H1 (cell line): ENCODE measurements around the gene OR6N2. TPM values are rescaled to one million over a fixed set of nuclear protein-coding genes. Genes with fewer than 3 reads are reported as not detected.

ENCODE experiments used
- EZH2 ChIP-seq: fragments of 200-600 bp; sonication (generic); IDR thresholded peaks from 2 replicates; pipeline ENCODE4 v1.7.1; 2012; ENCODE audit warnings: low read depth, mild to moderate bottlenecking, moderate library complexity, low read length, inconsistent platforms; ENCODE audit not compliant: severe bottlenecking
- RBBP5 ChIP-seq: IDR thresholded peaks from 2 replicates; pipeline ENCODE4 v1.7.1; 2012; ENCODE audit warnings: low read depth, mild to moderate bottlenecking, inconsistent platforms, low read length, moderate library complexity, borderline replicate concordance
- polyA plus RNA-seq, 7 experiments: library from polyadenylated mRNA; depleted of rRNA in 3 of 7; stranded (reverse) in 5 of 7; unstranded in 2 of 7; fragments of >200 nt in 5 of 7; fragments of 200-250 nt in 2 of 7; gene quantifications; 1 replicate in 5 of 7; 2 replicates in 1 of 7; 4 replicates in 1 of 7; pipeline versions ENCODE4 v1.2.1 to v1.2.3, GENCODE V29; 2011 to 2013; ENCODE audit warnings: missing spikeins in 2 of 7, mixed read lengths in 2 of 7
- total RNA-seq: library from RNA; stranded (reverse); fragmentation: NEBNext Ultra II Directional; extraction: Animal tissue kit (Norgen Biotek cat#: 25700); gene quantifications from 2 replicates; pipeline ENCODE4 v1.2.1, GENCODE V29; 2021

OR6N2 gene
- total and polyA plus RNA-seq, 2 of the 8 experiments (the other 6 are each of a cell fraction or from before 2014, with no cell fraction given), result not detected

DNA sequence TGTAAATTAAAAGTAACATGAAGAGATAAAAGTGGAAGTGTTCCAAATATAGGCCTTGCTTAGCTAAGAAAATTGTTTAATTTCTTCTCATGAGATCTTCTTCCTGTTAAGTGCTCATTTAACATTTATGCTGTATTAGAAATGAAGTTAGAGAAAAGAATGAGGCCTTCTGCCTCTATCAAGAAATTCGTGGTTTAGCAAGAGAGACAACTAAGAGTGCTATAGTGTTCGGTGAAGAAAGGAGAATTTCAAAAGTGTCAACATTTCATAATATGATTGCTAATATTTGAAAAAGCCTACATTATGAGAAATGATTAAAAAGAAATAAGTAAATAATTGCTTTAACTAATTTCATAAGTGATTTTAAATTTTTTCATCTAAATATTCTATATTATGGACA lies 31.3 kb upstream of the OR6N2 start (continued):
- TF ChIP-seq EZH2 (no peak), RBBP5 (no peak)
